ENCODE data around the gene DST.

DST gene

DNA sequence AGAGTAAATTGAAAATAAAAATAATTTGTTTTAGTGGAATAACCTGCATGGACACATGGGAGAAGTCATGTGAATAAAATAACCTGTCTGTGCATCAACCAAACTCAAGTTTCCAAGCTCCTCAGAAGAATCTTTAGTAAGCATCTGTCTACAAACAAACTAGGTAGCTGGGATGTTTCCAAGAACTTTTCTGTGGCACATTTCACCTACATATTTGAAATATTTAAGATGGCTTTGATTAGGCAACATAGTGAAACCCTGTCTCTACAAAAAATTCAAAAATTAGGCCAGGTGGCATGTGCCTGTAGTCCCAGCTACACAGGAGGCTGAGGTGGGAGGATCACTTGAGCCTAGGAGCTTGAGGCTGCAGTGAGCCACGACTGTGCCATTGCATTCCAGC, 168.2 kb downstream of the DST start:
- no peaks in the 10 kb centered on the region for H4K20me1 ChIP-seq (ENCODE audit: insufficient read depth, low read length)
- no peak overlapping the region for H3K27ac ChIP-seq (ENCODE audit: low read depth, low read length, poor library complexity, severe bottlenecking)
- H3K4me2 ChIP-seq (ENCODE audit: low read length): no peak overlapping the region
- H3K36me3 ChIP-seq (ENCODE audit: insufficient read depth, low read length): no peaks in the 10 kb centered on the region
- no peak overlapping the region for H3K4me3 ChIP-seq (ENCODE audit: low read depth, low read length, poor library complexity, severe bottlenecking)
- no peaks in the 10 kb centered on the region for H3F3A ChIP-seq (ENCODE audit: insufficient read depth, low read length)
- no peak overlapping the region for H2AFZ ChIP-seq (ENCODE audit: low read length)
- H3K9me3 ChIP-seq (ENCODE audit: low read length): no peaks in the 10 kb centered on the region
- H3K9me2 ChIP-seq (ENCODE audit: low read depth, low read length): no peaks in the 10 kb centered on the region
- H3K79me2 ChIP-seq (ENCODE audit: insufficient read depth, low read length): no peaks in the 10 kb centered on the region
- H3K27me3 ChIP-seq (ENCODE audit: insufficient read depth, low read length): no peaks in the 10 kb centered on the region
- TF ChIP-seq, protein P1, sequence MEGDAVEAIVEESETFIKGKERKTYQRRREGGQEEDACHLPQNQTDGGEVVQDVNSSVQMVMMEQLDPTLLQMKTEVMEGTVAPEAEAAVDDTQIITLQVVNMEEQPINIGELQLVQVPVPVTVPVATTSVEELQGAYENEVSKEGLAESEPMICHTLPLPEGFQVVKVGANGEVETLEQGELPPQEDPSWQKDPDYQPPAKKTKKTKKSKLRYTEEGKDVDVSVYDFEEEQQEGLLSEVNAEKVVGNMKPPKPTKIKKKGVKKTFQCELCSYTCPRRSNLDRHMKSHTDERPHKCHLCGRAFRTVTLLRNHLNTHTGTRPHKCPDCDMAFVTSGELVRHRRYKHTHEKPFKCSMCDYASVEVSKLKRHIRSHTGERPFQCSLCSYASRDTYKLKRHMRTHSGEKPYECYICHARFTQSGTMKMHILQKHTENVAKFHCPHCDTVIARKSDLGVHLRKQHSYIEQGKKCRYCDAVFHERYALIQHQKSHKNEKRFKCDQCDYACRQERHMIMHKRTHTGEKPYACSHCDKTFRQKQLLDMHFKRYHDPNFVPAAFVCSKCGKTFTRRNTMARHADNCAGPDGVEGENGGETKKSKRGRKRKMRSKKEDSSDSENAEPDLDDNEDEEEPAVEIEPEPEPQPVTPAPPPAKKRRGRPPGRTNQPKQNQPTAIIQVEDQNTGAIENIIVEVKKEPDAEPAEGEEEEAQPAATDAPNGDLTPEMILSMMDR (IDR thresholded peaks at IDR 0.05; ENCODE audit: low read length): no peak
- TF ChIP-seq EZH2 (IDR thresholded peaks at IDR 0.05; ENCODE audit: borderline replicate concordance, low read length): no peak
- H3K4me1 ChIP-seq (ENCODE audit: insufficient read depth, low read length, severe bottlenecking): no peaks in the 10 kb centered on the region
- H3K9ac ChIP-seq (ENCODE audit: low read length): no peak overlapping the region

DNA sequence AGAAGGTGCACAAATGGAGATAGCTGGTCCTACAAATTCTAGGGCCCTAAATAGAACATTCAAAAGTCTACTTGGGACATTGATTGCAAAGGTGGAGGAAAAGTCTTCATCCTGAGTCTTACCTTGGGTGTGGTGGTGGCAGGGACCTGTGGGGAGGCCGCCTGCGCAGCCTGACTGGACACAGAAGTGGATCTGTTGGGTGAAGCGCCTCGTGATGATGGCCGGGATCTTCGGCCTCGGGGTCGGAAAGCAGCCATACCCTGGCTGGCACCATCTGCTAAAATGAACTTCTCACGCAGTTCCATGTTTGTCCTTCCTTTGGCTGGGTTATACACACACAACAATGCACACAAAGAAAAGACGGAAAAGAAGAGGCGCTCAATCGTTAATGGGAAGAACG, 179.2 kb downstream of the DST start:
- no peak overlapping the region for H2AFZ ChIP-seq (ENCODE audit: low read length)
- TF ChIP-seq, protein P1 (IDR thresholded peaks at IDR 0.05; ENCODE audit: low read length): no peak
- TF ChIP-seq EZH2 (IDR thresholded peaks at IDR 0.05; ENCODE audit: borderline replicate concordance, low read length): no peak
- H4K20me1 ChIP-seq (ENCODE audit: insufficient read depth, low read length): no peaks in the 10 kb centered on the region
- H3F3A ChIP-seq (ENCODE audit: insufficient read depth, low read length): no peaks in the 10 kb centered on the region
- H3K9me2 ChIP-seq (ENCODE audit: low read depth, low read length): no peaks in the 10 kb centered on the region
- H3K4me1 ChIP-seq (ENCODE audit: insufficient read depth, low read length, severe bottlenecking): no peaks in the 10 kb centered on the region
- no peaks in the 10 kb centered on the region for H3K27me3 ChIP-seq (ENCODE audit: insufficient read depth, low read length)
- no peaks in the 10 kb centered on the region for H3K9me3 ChIP-seq (ENCODE audit: low read length)
- H3K27ac ChIP-seq (ENCODE audit: low read depth, low read length, poor library complexity, severe bottlenecking): no peak overlapping the region
- no peak overlapping the region for H3K9ac ChIP-seq (ENCODE audit: low read length)
- H3K79me2 ChIP-seq (ENCODE audit: insufficient read depth, low read length): no peaks in the 10 kb centered on the region
- no peaks in the 10 kb centered on the region for H3K36me3 ChIP-seq (ENCODE audit: insufficient read depth, low read length)
- H3K4me2 ChIP-seq (ENCODE audit: low read length): no peak overlapping the region
- H3K4me3 ChIP-seq (ENCODE audit: low read depth, low read length, poor library complexity, severe bottlenecking): no peak overlapping the region

DNA sequence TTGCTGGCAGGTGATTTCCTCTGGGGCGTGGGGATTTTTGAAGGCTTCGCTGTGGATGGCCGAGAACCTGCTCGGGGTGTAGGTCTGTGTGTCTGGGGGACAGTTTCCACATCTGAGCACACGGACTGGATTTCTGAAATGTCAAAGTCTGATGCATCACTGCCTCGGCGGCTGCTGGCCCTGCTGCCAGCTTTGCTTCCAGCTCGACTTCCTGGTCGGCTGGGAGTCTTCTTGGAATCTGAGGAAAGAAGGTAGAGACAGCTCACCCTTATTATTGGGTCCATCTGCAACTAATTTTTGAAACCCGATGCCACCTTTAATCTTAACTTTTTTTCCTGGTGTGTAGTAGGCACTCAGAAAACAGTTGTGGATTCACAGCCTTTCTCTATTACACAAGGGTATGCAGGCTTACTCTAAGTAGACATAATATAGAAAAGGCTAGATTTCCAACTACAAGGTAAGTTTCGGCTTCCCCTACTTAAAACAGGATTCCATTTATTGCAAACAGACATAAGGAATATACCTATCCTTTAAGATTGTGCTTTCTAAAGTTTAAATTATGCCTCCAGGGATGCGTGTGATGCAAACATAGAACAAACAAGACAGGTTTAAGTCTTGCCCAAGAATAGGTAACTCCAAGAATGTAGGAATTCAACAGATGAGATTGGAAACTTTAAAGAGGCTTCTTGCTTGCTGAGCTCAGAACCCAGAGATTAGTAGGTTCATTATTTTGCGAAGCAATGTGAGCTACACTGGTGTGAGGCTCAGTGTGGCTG, 183.5 kb downstream of the DST start:
- no peaks in the 10 kb centered on the region for H3K4me1 ChIP-seq (ENCODE audit: insufficient read depth, low read length, severe bottlenecking)
- H3K27me3 ChIP-seq (ENCODE audit: insufficient read depth, low read length): no peaks in the 10 kb centered on the region
- H3K4me2 ChIP-seq (ENCODE audit: low read length): no peak overlapping the region
- H3K9ac ChIP-seq (ENCODE audit: low read length): no peak overlapping the region
- H3K27ac ChIP-seq (ENCODE audit: low read depth, low read length, poor library complexity, severe bottlenecking): no peak overlapping the region
- H3K9me2 ChIP-seq (ENCODE audit: low read depth, low read length): no peaks in the 10 kb centered on the region
- TF ChIP-seq, protein P1 (IDR thresholded peaks at IDR 0.05; ENCODE audit: low read length): no peak
- no peak for TF ChIP-seq EZH2 (IDR thresholded peaks at IDR 0.05; ENCODE audit: borderline replicate concordance, low read length)
- no peaks in the 10 kb centered on the region for H3K79me2 ChIP-seq (ENCODE audit: insufficient read depth, low read length)
- H2AFZ ChIP-seq (ENCODE audit: low read length): no peak overlapping the region
- no peaks in the 10 kb centered on the region for H4K20me1 ChIP-seq (ENCODE audit: insufficient read depth, low read length)
- H3F3A ChIP-seq (ENCODE audit: insufficient read depth, low read length): no peaks in the 10 kb centered on the region
- H3K4me3 ChIP-seq (ENCODE audit: low read depth, low read length, poor library complexity, severe bottlenecking): no peak overlapping the region
- no peaks in the 10 kb centered on the region for H3K9me3 ChIP-seq (ENCODE audit: low read length)
- H3K36me3 ChIP-seq (ENCODE audit: insufficient read depth, low read length): no peaks in the 10 kb centered on the region
